GM21723 (cell line): ENCODE data around the gene PLEKHA7.
"Not testable (repeated sequence)": the region's sequence is repeated elsewhere in the genome, so short reads cannot be mapped to it uniquely, and the experiment has no call there.

Source experiments
- ATAC-seq: cut with Tn5 transposase; IDR thresholded peaks from one replicate; pipeline ENCODE4 v1.9.1; 2021; ENCODE audit warnings: mild to moderate bottlenecking, moderate library complexity; ENCODE audit not compliant: unreplicated experiment

The PLEKHA7 gene

GRCh38 chr11:16889010-16889409 lies 125.2 kb downstream of the PLEKHA7 start:
- not testable (repeated sequence) for ATAC-seq

GRCh38 chr11:16887887-16888286 lies 126.3 kb downstream of the PLEKHA7 start:
- not testable (repeated sequence) for ATAC-seq

GRCh38 chr11:16883174-16883573 lies 131.0 kb downstream of the PLEKHA7 start:
- ATAC-seq = no peak

- ATAC-seq = no peak
These were observed 132.4 kb downstream of the PLEKHA7 start for GRCh38 chr11:16881766-16882165.

GRCh38 chr11:16881074-16881709 lies 133.0 kb downstream of the PLEKHA7 start:
- no peak for ATAC-seq

GRCh38 chr11:16880184-16880801 lies 133.9 kb downstream of the PLEKHA7 start:
- no peak for ATAC-seq

GRCh38 chr11:16879690-16880089 lies 134.5 kb downstream of the PLEKHA7 start:
- ATAC-seq = no peak

GRCh38 chr11:16876837-16877236 lies 137.4 kb downstream of the PLEKHA7 start:
- no peak for ATAC-seq

- ATAC-seq = no peak
These were observed 138.0 kb downstream of the PLEKHA7 start for GRCh38 chr11:16876053-16876752.

- no peak for ATAC-seq
These were observed 139.8 kb downstream of the PLEKHA7 start for GRCh38 chr11:16874275-16874975.

GRCh38 chr11:16873289-16873688 lies 140.9 kb downstream of the PLEKHA7 start:
- ATAC-seq = no peak

GRCh38 chr11:16871368-16871767 lies 142.8 kb downstream of the PLEKHA7 start:
- ATAC-seq = no peak

- ATAC-seq = no peak
These were observed 147.1 kb downstream of the PLEKHA7 start for GRCh38 chr11:16867097-16867496.

GRCh38 chr11:16864428-16864827 lies 149.8 kb downstream of the PLEKHA7 start:
- not testable (repeated sequence) for ATAC-seq

- no peak for ATAC-seq
These were observed 150.8 kb downstream of the PLEKHA7 start for GRCh38 chr11:16863389-16863788.

GRCh38 chr11:16862726-16863125 lies 151.5 kb downstream of the PLEKHA7 start:
- ATAC-seq = no peak

GRCh38 chr11:16861862-16862261 lies 152.4 kb downstream of the PLEKHA7 start:
- ATAC-seq = no peak

- ATAC-seq = no peak
These were observed 153.6 kb downstream of the PLEKHA7 start for GRCh38 chr11:16860617-16861016.

- no peak for ATAC-seq
These were observed 154.6 kb downstream of the PLEKHA7 start for GRCh38 chr11:16859651-16860050.

GRCh38 chr11:16857186-16857585 lies 157.0 kb downstream of the PLEKHA7 start:
- no peak for ATAC-seq

- no peak for ATAC-seq
These were observed 158.2 kb downstream of the PLEKHA7 start for GRCh38 chr11:16856022-16856471.
